HEK293 (cell line): ENCODE data around the gene ALOX5.

ENCODE experiments used
- CTCF ChIA-PET: fragments of 350-600 bp; formaldehyde crosslinking; extraction: SDS; loops from one replicate; lab custom pipeline; 2021; ENCODE audit warnings: antibody characterized with exemption; lab: Yijun Ruan, JAX
- POLR2A ChIA-PET: fragments of 300-600 bp; formaldehyde crosslinking; extraction: SDS; loops from one replicate; lab custom pipeline; 2020; ENCODE audit warnings: antibody characterized with exemption, inconsistent platforms; lab: Yijun Ruan, JAX
- H3K27ac ChIP-seq: fragments of 200-500 bp; sonication (Bioruptor generic); 2 replicates; pipeline ENCODE4 v1.5.1; 2014; ENCODE audit warnings: low read depth, low read length, control low read depth, inconsistent platforms; ENCODE audit errors: extremely low read depth
- H3K36me3 ChIP-seq, 2 experiments: fragments of 200-500 bp in 1 of 2; sonication (Bioruptor generic) in 1 of 2; 1 replicate in 1 of 2; 2 replicates in 1 of 2; pipeline ENCODE4 v1.5.1; 2014 to 2017; ENCODE audit warnings: inconsistent platforms in 2 of 2, low read length in 2 of 2; ENCODE audit not compliant: control insufficient read depth in 2 of 2, insufficient read depth in 1 of 2
- H3K4me1 ChIP-seq: fragments of 200-500 bp; sonication (Bioruptor generic); 2 replicates; pipeline ENCODE4 v1.5.1; 2014; ENCODE audit warnings: mild to moderate bottlenecking, low read length, inconsistent platforms; ENCODE audit not compliant: control insufficient read depth, insufficient read depth
- H3K4me3 ChIP-seq: 2 replicates; pipeline ENCODE4 v1.5.1; 2011; ENCODE audit warnings: low read depth, mild to moderate bottlenecking, control low read depth, low read length, moderate library complexity
- H3K9me3 ChIP-seq: fragments of 200-500 bp; sonication (Bioruptor generic); 2 replicates; pipeline ENCODE4 v1.5.1; 2014; ENCODE audit warnings: low read depth, low read length, inconsistent platforms; ENCODE audit not compliant: control insufficient read depth, insufficient read depth
- ATF2 ChIP-seq: fragments of 450-650 bp; formaldehyde crosslinking; IDR thresholded peaks from 2 replicates; pipeline ENCODE4 v1.5.1; 2016; ENCODE audit warnings: missing biosample characterization, missing genetic modification characterization, low read depth
- GLIS2 ChIP-seq: fragments of 450-650 bp; formaldehyde crosslinking; IDR thresholded peaks from 2 replicates; pipeline ENCODE4 v1.5.1; 2016; ENCODE audit warnings: missing biosample characterization, missing genetic modification characterization
- INSM2 ChIP-seq: fragments of 450-650 bp; formaldehyde crosslinking; IDR thresholded peaks from 2 replicates; pipeline ENCODE4 v1.5.1; 2016; ENCODE audit warnings: missing biosample characterization, missing genetic modification characterization
- OSR2 ChIP-seq: fragments of 450-650 bp; formaldehyde crosslinking; IDR thresholded peaks from 2 replicates; pipeline ENCODE4 v1.5.1; 2016; ENCODE audit warnings: missing biosample characterization, missing genetic modification characterization
- PRDM10 ChIP-seq: fragments of 450-650 bp; formaldehyde crosslinking; IDR thresholded peaks from 2 replicates; pipeline ENCODE4 v1.5.1; 2016; ENCODE audit warnings: missing biosample characterization, missing genetic modification characterization
- SCRT2 ChIP-seq: fragments of 450-650 bp; formaldehyde crosslinking; IDR thresholded peaks from 2 replicates; pipeline ENCODE4 v1.5.1; 2016; ENCODE audit warnings: missing biosample characterization, missing genetic modification characterization
- SP2 ChIP-seq: fragments of 450-650 bp; formaldehyde crosslinking; IDR thresholded peaks from 2 replicates; pipeline ENCODE4 v1.5.1; 2016; ENCODE audit warnings: missing biosample characterization, missing genetic modification characterization
- YY2 ChIP-seq: fragments of 450-650 bp; formaldehyde crosslinking; IDR thresholded peaks from 2 replicates; pipeline ENCODE4 v1.5.1; 2016; ENCODE audit warnings: missing biosample characterization, missing genetic modification characterization
- ZBTB20 ChIP-seq: fragments of 450-650 bp; formaldehyde crosslinking; IDR thresholded peaks from 2 replicates; pipeline ENCODE4 v1.5.1; 2016; ENCODE audit warnings: missing biosample characterization, missing genetic modification characterization
- ZBTB6 ChIP-seq: fragments of 450-650 bp; formaldehyde crosslinking; IDR thresholded peaks from 2 replicates; pipeline ENCODE4 v1.5.1; 2017; ENCODE audit warnings: missing biosample characterization, missing genetic modification characterization
- ZFP3 ChIP-seq: fragments of 450-650 bp; formaldehyde crosslinking; IDR thresholded peaks from 2 replicates; pipeline ENCODE4 v1.5.1; 2016; ENCODE audit warnings: low read depth, missing biosample characterization, missing genetic modification characterization
- ZFP69B ChIP-seq: fragments of 450-650 bp; formaldehyde crosslinking; IDR thresholded peaks from 2 replicates; pipeline ENCODE4 v1.5.1; 2016; ENCODE audit warnings: missing biosample characterization, missing genetic modification characterization
- ZNF10 ChIP-seq: fragments of 450-650 bp; formaldehyde crosslinking; IDR thresholded peaks from 2 replicates; pipeline ENCODE4 v1.5.1; 2017; ENCODE audit warnings: missing biosample characterization, missing genetic modification characterization
- ZNF18 ChIP-seq: fragments of 450-650 bp; formaldehyde crosslinking; IDR thresholded peaks from 2 replicates; pipeline ENCODE4 v1.5.1; 2016; ENCODE audit warnings: missing biosample characterization, missing genetic modification characterization
- ZNF239 ChIP-seq: fragments of 450-650 bp; formaldehyde crosslinking; IDR thresholded peaks from 2 replicates; pipeline ENCODE4 v1.5.1; 2016; ENCODE audit warnings: missing biosample characterization, missing genetic modification characterization
- ZNF394 ChIP-seq: fragments of 450-650 bp; formaldehyde crosslinking; IDR thresholded peaks from 2 replicates; pipeline ENCODE4 v1.5.1; 2016; ENCODE audit warnings: missing biosample characterization, missing genetic modification characterization, mild to moderate bottlenecking, moderate library complexity, borderline replicate concordance
- ZNF449 ChIP-seq: fragments of 450-650 bp; formaldehyde crosslinking; IDR thresholded peaks from 2 replicates; pipeline ENCODE4 v1.5.1; 2017; ENCODE audit warnings: missing biosample characterization, mild to moderate bottlenecking, missing genetic modification characterization, moderate library complexity
- ZNF510 ChIP-seq: fragments of 450-650 bp; formaldehyde crosslinking; IDR thresholded peaks from 2 replicates; pipeline ENCODE4 v1.5.1; 2018; ENCODE audit warnings: mild to moderate bottlenecking, missing genetic modification characterization, missing biosample characterization; ENCODE audit not compliant: insufficient replicate concordance
- ZNF560 ChIP-seq: fragments of 450-650 bp; formaldehyde crosslinking; IDR thresholded peaks from 2 replicates; pipeline ENCODE4 v1.5.1; 2017; ENCODE audit warnings: missing biosample characterization, missing genetic modification characterization, borderline replicate concordance
- ZNF585B ChIP-seq: fragments of 450-650 bp; formaldehyde crosslinking; IDR thresholded peaks from 2 replicates; pipeline ENCODE4 v1.5.1; 2016; ENCODE audit warnings: missing biosample characterization, missing genetic modification characterization
- ZNF677 ChIP-seq: fragments of 450-650 bp; IDR thresholded peaks from 2 replicates; pipeline ENCODE4 v1.5.0; 2018; ENCODE audit warnings: missing biosample characterization, mild to moderate bottlenecking, missing genetic modification characterization, moderate library complexity
- ZNF791 ChIP-seq: fragments of 450-650 bp; formaldehyde crosslinking; IDR thresholded peaks from 2 replicates; pipeline ENCODE4 v1.5.1; 2016; ENCODE audit warnings: missing biosample characterization, missing genetic modification characterization

Gene ALOX5

GRCh38 chr10:45404087-45404769, 30.2 kb downstream of the ALOX5 start (continued):
- TF ChIP-seq ZNF560, result no peak
- no peak for TF ChIP-seq ZNF510 (tag by site-specific recombination)
- TF ChIP-seq ZNF18 (tag by site-specific recombination), result no peak
- no peak for TF ChIP-seq ATF2

- no peaks in the 10 kb centered on the region for H3K36me3 ChIP-seq
- H3K27ac ChIP-seq, result no peak overlapping the region
- ChIA-PET POLR2A (no interaction called here), CTCF (interaction anchor here (0.8 kb wide), 1 partner anchor 20 kb away, joined by 3 read pairs; no protein-coding TSS in a partner anchor)
- no peak overlapping the region for H3K4me3 ChIP-seq
- TF ChIP-seq PRDM10 (peak; percentile 80), ZNF239 (tag by site-specific recombination) (no peak)
- no peaks in the 10 kb centered on the region for H3K4me1 ChIP-seq
- H3K9me3 ChIP-seq, result no peaks in the 10 kb centered on the region
Measured at GRCh38 chr10:45404770-45405120, 30.7 kb downstream of the ALOX5 start.

GRCh38 chr10:45407542-45407941, 33.5 kb downstream of the ALOX5 start:
- H3K9me3 ChIP-seq, result no peaks in the 10 kb centered on the region
- H3K36me3 ChIP-seq, result no peaks in the 10 kb centered on the region
- H3K4me1 ChIP-seq, result no peaks in the 10 kb centered on the region
- H3K27ac ChIP-seq, result no peak overlapping the region
- ChIA-PET POLR2A (no interaction called here), CTCF (no interaction called here)
- no peak overlapping the region for H3K4me3 ChIP-seq
- TF ChIP-seq ZNF791 (tag by site-specific recombination), result no peak
- no peak for TF ChIP-seq SCRT2 (tag by site-specific recombination)
- no peak for TF ChIP-seq ZNF677
- TF ChIP-seq YY2 (tag by site-specific recombination), result no peak
- no peak for TF ChIP-seq GLIS2 (tag by site-specific recombination)
- no peak for TF ChIP-seq SP2 (tag by site-specific recombination)
- TF ChIP-seq ZNF10, result no peak
- no peak for TF ChIP-seq ZBTB6 (tag by site-specific recombination)
- TF ChIP-seq ZBTB20 (tag by site-specific recombination), result no peak
- TF ChIP-seq ZNF449, result no peak
- TF ChIP-seq OSR2 (tag by site-specific recombination), result no peak
- no peak for TF ChIP-seq ZNF585B
- TF ChIP-seq ZFP3 (tag by site-specific recombination), result no peak
- no peak for TF ChIP-seq INSM2 (tag by site-specific recombination)
- no peak for TF ChIP-seq ZFP69B (tag by site-specific recombination)
- no peak for TF ChIP-seq ZNF394 (tag by site-specific recombination)
